HG02798 (cell line): ENCODE measurements around the gene KDF1.

Experiments
- ATAC-seq: cut with Tn5 transposase; IDR thresholded peaks from one replicate; pipeline ENCODE4 v1.9.1; 2021; ENCODE audit warnings: mild to moderate bottlenecking; ENCODE audit not compliant: unreplicated experiment, poor library complexity

The KDF1 gene

GRCh38 chr1:26921540-26922430, 38.5 kb downstream of the KDF1 start, which contains the start of gene NUDC:
Gene NUDC (plus strand): TSS chr1:26921743. CDS start chr1:26921849, 106 bp downstream.
- peak; percentile 99 for ATAC-seq

GRCh38 chr1:26921126-26921539, 39.1 kb downstream of the KDF1 start:
- no peak for ATAC-seq

- ATAC-seq, result no peak
Observed at GRCh38 chr1:26915204-26915842, 44.9 kb downstream of the KDF1 start.

GRCh38 chr1:26913754-26914619, 46.3 kb downstream of the KDF1 start, which contains the start of gene NR0B2:
Gene NR0B2 (minus strand): TSS chr1:26913975. CDS start chr1:26913940, 35 bp downstream.
- ATAC-seq, result no peak

GRCh38 chr1:26913389-26913753, 46.9 kb downstream of the KDF1 start:
- no peak for ATAC-seq

GRCh38 chr1:26912147-26912490, 48.1 kb downstream of the KDF1 start:
- no peak for ATAC-seq

- no peak for ATAC-seq
Observed at GRCh38 chr1:26911399-26912146, 48.7 kb downstream of the KDF1 start.

GRCh38 chr1:26910343-26911160, 49.7 kb downstream of the KDF1 start:
- no peak for ATAC-seq

GRCh38 chr1:26909951-26910342, 50.3 kb downstream of the KDF1 start:
- ATAC-seq, result no peak

GRCh38 chr1:26907071-26907917, 53.0 kb downstream of the KDF1 start:
- ATAC-seq, result no peak

GRCh38 chr1:26900815-26901511, 59.3 kb downstream of the KDF1 start:
- ATAC-seq, result no peak

- peak; percentile 78 for ATAC-seq
Observed at GRCh38 chr1:26900001-26900814, 60.1 kb downstream of the KDF1 start, which contains the start of gene GPATCH3. Gene GPATCH3 (minus strand): TSS chr1:26900467. CDS start chr1:26900442, 25 bp downstream.
